Epithelial cell of proximal tubule (primary cell): Measurements from ENCODE around the gene OLFM3. TPM values are rescaled to one million over a fixed set of nuclear protein-coding genes. Genes with fewer than 3 reads are reported as not detected.

Experiments
- DNase-seq: peaks from one replicate; pipeline ENCODE4 v3.0.0-alpha.2; 2011; ENCODE audit warnings: low read depth
- H3K4me3 ChIP-seq: 2 replicates; pipeline ENCODE4 v1.5.1; 2011; ENCODE audit warnings: low read depth, mild to moderate bottlenecking, low read length
- CTCF ChIP-seq: conservative IDR thresholded peaks from 2 replicates; pipeline ENCODE4 v1.5.1; 2012; ENCODE audit warnings: low read depth, mild to moderate bottlenecking, low read length
- total RNA-seq: library from RNA; depleted of rRNA; stranded (reverse); fragments of >200 nt; gene quantifications from 2 replicates; pipeline ENCODE4 v1.2.3, GENCODE V29; 2015

OLFM3 gene
- total RNA-seq, 1 donor from 2014 or later: not detected

GRCh38 chr1:101924700-101925099, 72.0 kb downstream of the OLFM3 start:
- no peak for TF ChIP-seq CTCF
- H3K4me3 ChIP-seq: no peak overlapping the region
- no peak for DNase-seq

GRCh38 chr1:101920577-101920976, 76.1 kb downstream of the OLFM3 start:
- no peak for TF ChIP-seq CTCF
- no peak overlapping the region for H3K4me3 ChIP-seq
- no peak for DNase-seq

GRCh38 chr1:101918277-101918676, 78.4 kb downstream of the OLFM3 start:
- no peak for TF ChIP-seq CTCF
- DNase-seq: no peak
- H3K4me3 ChIP-seq: no peak overlapping the region

GRCh38 chr1:101915597-101915996, 81.1 kb downstream of the OLFM3 start:
- no peak overlapping the region for H3K4me3 ChIP-seq
- DNase-seq: no peak
- TF ChIP-seq CTCF: no peak

- DNase-seq: no peak
- no peak overlapping the region for H3K4me3 ChIP-seq
- no peak for TF ChIP-seq CTCF
These were observed 82.1 kb downstream of the OLFM3 start for GRCh38 chr1:101914473-101915242.

- no peak overlapping the region for H3K4me3 ChIP-seq
- no peak for TF ChIP-seq CTCF
These were observed 84.8 kb downstream of the OLFM3 start for GRCh38 chr1:101911894-101912293.

GRCh38 chr1:101908980-101909379, 87.7 kb downstream of the OLFM3 start:
- H3K4me3 ChIP-seq: no peak overlapping the region
- no peak for TF ChIP-seq CTCF
- DNase-seq: no peak

More at GRCh38 chr1:101911894-101912293, 84.8 kb downstream of the OLFM3 start:
- DNase-seq: no peak
